HEK293 (cell line): Measurements from ENCODE around the gene BMF.

Source experiments
- PBX3 ChIP-seq: sonication (generic); formaldehyde crosslinking; IDR thresholded peaks from 2 replicates; pipeline ENCODE4 v1.8.1; 2022; ENCODE audit warnings: mild to moderate bottlenecking, moderate library complexity, missing genetic modification reagents
- ZFP69B ChIP-seq: fragments of 450-650 bp; formaldehyde crosslinking; IDR thresholded peaks from 2 replicates; pipeline ENCODE4 v1.5.1; 2016; ENCODE audit warnings: missing biosample characterization, missing genetic modification characterization
- ZIC2 ChIP-seq: fragments of 450-650 bp; formaldehyde crosslinking; IDR thresholded peaks from 2 replicates; pipeline ENCODE4 v1.5.1; 2016; ENCODE audit warnings: missing biosample characterization, missing genetic modification characterization
- ZNF132 ChIP-seq: fragments of 450-650 bp; formaldehyde crosslinking; IDR thresholded peaks from 2 replicates; pipeline ENCODE4 v1.5.1; 2017; ENCODE audit warnings: missing biosample characterization, missing genetic modification characterization, borderline replicate concordance
- ZNF148 ChIP-seq: fragments of 450-650 bp; formaldehyde crosslinking; IDR thresholded peaks from 2 replicates; pipeline ENCODE4 v1.5.0; 2017; ENCODE audit warnings: missing biosample characterization, missing genetic modification characterization, borderline replicate concordance
- ZNF157 ChIP-seq: fragments of 450-650 bp; formaldehyde crosslinking; IDR thresholded peaks from 2 replicates; pipeline ENCODE4 v1.5.1; 2016; ENCODE audit warnings: missing biosample characterization, missing genetic modification characterization
- ZNF248 ChIP-seq: fragments of 450-650 bp; formaldehyde crosslinking; IDR thresholded peaks from 2 replicates; pipeline ENCODE4 v1.5.1; 2017; ENCODE audit warnings: missing biosample characterization, missing genetic modification characterization
- ZNF292 ChIP-seq: fragments of 450-650 bp; formaldehyde crosslinking; IDR thresholded peaks from 2 replicates; pipeline ENCODE4 v1.5.1; 2016; ENCODE audit warnings: low read depth, missing biosample characterization, missing genetic modification characterization, borderline replicate concordance
- ZNF423 ChIP-seq: fragments of 450-650 bp; formaldehyde crosslinking; IDR thresholded peaks from 2 replicates; pipeline ENCODE4 v1.5.1; 2016; ENCODE audit warnings: missing biosample characterization, missing genetic modification characterization
- ZNF48 ChIP-seq: fragments of 450-650 bp; formaldehyde crosslinking; IDR thresholded peaks from 2 replicates; pipeline ENCODE4 v1.5.1; 2016; ENCODE audit warnings: missing biosample characterization, missing genetic modification characterization
- ZNF518A ChIP-seq: fragments of 450-650 bp; formaldehyde crosslinking; conservative IDR thresholded peaks from 2 replicates; pipeline ENCODE4 v1.5.1; 2016; ENCODE audit warnings: low read depth, missing biosample characterization, missing genetic modification characterization
- ZNF530 ChIP-seq: fragments of 450-650 bp; formaldehyde crosslinking; IDR thresholded peaks from 2 replicates; pipeline ENCODE4 v1.5.1; 2016; ENCODE audit warnings: low read depth, missing biosample characterization, missing genetic modification characterization
- ZNF555 ChIP-seq: fragments of 450-650 bp; formaldehyde crosslinking; conservative IDR thresholded peaks from 2 replicates; pipeline ENCODE4 v1.5.1; 2017; ENCODE audit warnings: missing biosample characterization, mild to moderate bottlenecking, missing genetic modification characterization, inconsistent platforms
- ZNF707 ChIP-seq: fragments of 450-650 bp; formaldehyde crosslinking; IDR thresholded peaks from 2 replicates; pipeline ENCODE4 v1.5.1; 2016; ENCODE audit warnings: missing biosample characterization, missing genetic modification characterization
- ZNF747 ChIP-seq: fragments of 450-650 bp; formaldehyde crosslinking; IDR thresholded peaks from 2 replicates; pipeline ENCODE4 v1.5.1; 2016; ENCODE audit warnings: missing biosample characterization, missing genetic modification characterization
- ZNF776 ChIP-seq: fragments of 450-650 bp; formaldehyde crosslinking; IDR thresholded peaks from 2 replicates; pipeline ENCODE4 v1.5.0; 2017; ENCODE audit warnings: missing biosample characterization, missing genetic modification characterization, borderline replicate concordance
- TF ChIP-seq, protein P1 (sequence below): fragments of 450-650 bp; formaldehyde crosslinking; IDR thresholded peaks from 2 replicates; pipeline ENCODE4 v1.5.1; 2016; ENCODE audit warnings: missing biosample characterization, missing genetic modification characterization
- TF ChIP-seq, protein P2 (sequence below): fragments of 450-650 bp; formaldehyde crosslinking; IDR thresholded peaks from 2 replicates; pipeline ENCODE4 v1.5.1; 2016; ENCODE audit warnings: missing biosample characterization, missing genetic modification characterization
- TF ChIP-seq, protein P3 (sequence below): fragments of 450-650 bp; formaldehyde crosslinking; conservative IDR thresholded peaks from 2 replicates; pipeline ENCODE4 v1.5.1; 2016; ENCODE audit warnings: low read depth, missing biosample characterization, missing genetic modification characterization
- TF ChIP-seq, protein P4 (sequence below): fragments of 450-650 bp; formaldehyde crosslinking; IDR thresholded peaks from 2 replicates; pipeline ENCODE4 v1.5.1; 2016; ENCODE audit warnings: missing biosample characterization, missing genetic modification characterization, borderline replicate concordance

The BMF gene

DNA sequence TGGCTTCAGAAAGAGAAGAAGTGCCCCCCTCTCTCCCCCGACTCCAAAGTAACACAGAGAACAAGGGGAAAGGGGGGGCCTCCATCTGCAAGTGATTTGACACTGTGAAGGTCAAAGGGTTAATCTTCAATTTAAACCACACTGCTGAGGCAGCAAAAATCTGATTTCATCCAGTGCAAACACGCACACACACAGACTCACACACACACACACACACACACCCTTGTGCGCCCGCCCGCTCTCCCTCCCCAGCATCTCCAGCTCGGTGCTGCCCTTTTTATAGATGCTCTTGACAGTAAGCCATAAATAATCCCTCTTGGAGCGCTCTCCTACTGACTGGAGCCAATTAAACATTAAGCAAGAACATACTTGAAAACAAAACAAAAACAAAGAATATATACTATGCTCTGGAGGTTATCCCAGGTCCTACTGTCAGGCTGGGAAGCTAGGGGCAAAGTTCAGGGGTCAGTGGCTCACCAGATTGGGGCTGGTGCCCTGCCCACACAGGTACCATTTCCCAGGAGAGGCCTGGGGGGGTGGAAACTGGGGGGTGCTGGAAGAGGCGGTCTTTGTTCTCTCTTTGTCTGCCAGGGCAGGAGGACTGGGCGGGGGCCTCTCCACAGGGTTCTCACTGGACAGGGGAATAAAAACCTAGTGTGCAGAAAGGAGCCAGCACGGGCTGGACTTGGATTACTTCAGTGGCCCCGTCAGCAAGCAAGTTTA lies 16.3 kb downstream of the BMF start (continued):
- TF ChIP-seq, protein P1, sequence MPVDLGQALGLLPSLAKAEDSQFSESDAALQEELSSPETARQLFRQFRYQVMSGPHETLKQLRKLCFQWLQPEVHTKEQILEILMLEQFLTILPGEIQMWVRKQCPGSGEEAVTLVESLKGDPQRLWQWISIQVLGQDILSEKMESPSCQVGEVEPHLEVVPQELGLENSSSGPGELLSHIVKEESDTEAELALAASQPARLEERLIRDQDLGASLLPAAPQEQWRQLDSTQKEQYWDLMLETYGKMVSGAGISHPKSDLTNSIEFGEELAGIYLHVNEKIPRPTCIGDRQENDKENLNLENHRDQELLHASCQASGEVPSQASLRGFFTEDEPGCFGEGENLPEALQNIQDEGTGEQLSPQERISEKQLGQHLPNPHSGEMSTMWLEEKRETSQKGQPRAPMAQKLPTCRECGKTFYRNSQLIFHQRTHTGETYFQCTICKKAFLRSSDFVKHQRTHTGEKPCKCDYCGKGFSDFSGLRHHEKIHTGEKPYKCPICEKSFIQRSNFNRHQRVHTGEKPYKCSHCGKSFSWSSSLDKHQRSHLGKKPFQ (tag by site-specific recombination), result peak; percentile 96
- TF ChIP-seq ZNF132 (tag by site-specific recombination) (no peak), ZNF48 (tag by site-specific recombination) (no peak), ZNF530 (no peak), ZIC2 (tag by site-specific recombination) (peak; percentile 97), ZNF555 (tag by site-specific recombination) (no peak), ZNF157 (no peak), ZNF248 (tag by site-specific recombination) (no peak), PBX3 (CRISPR knock-in tag) (no peak), ZNF292 (tag by site-specific recombination) (no peak), ZNF423 (tag by site-specific recombination) (peak; percentile 89), ZNF148 (peak; percentile 87; the same call in 1 of the 2 replicates), ZNF747 (tag by site-specific recombination) (no peak), ZFP69B (tag by site-specific recombination) (peak; percentile 96), ZNF707 (tag by site-specific recombination) (no peak), ZNF518A (peak; percentile 56), ZNF776 (peak; percentile 94; the same call in 1 of the 2 replicates)
- TF ChIP-seq, protein P2, sequence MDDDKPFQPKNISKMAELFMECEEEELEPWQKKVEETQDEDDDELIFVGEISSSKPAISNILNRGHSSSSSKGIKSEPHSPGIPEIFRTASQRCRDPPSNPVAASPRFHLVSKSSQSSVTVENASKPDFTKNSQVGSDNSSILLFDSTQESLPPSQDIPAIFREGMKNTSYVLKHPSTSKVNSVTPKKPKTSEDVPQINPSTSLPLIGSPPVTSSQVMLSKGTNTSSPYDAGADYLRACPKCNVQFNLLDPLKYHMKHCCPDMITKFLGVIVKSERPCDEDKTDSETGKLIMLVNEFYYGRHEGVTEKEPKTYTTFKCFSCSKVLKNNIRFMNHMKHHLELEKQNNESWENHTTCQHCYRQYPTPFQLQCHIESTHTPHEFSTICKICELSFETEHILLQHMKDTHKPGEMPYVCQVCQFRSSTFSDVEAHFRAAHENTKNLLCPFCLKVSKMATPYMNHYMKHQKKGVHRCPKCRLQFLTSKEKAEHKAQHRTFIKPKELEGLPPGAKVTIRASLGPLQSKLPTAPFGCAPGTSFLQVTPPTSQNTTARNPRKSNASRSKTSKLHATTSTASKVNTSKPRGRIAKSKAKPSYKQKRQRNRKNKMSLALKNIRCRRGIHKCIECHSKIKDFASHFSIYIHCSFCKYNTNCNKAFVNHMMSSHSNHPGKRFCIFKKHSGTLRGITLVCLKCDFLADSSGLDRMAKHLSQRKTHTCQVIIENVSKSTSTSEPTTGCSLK (tag by site-specific recombination), result no peak
- TF ChIP-seq, protein P3, sequence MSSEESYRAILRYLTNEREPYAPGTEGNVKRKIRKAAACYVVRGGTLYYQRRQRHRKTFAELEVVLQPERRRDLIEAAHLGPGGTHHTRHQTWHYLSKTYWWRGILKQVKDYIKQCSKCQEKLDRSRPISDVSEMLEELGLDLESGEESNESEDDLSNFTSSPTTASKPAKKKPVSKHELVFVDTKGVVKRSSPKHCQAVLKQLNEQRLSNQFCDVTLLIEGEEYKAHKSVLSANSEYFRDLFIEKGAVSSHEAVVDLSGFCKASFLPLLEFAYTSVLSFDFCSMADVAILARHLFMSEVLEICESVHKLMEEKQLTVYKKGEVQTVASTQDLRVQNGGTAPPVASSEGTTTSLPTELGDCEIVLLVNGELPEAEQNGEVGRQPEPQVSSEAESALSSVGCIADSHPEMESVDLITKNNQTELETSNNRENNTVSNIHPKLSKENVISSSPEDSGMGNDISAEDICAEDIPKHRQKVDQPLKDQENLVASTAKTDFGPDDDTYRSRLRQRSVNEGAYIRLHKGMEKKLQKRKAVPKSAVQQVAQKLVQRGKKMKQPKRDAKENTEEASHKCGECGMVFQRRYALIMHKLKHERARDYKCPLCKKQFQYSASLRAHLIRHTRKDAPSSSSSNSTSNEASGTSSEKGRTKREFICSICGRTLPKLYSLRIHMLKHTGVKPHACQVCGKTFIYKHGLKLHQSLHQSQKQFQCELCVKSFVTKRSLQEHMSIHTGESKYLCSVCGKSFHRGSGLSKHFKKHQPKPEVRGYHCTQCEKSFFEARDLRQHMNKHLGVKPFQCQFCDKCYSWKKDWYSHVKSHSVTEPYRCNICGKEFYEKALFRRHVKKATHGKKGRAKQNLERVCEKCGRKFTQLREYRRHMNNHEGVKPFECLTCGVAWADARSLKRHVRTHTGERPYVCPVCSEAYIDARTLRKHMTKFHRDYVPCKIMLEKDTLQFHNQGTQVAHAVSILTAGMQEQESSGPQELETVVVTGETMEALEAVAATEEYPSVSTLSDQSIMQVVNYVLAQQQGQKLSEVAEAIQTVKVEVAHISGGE (tag by site-specific recombination), result peak; percentile 55; the same call in 1 of the 2 replicates
- TF ChIP-seq, protein P4, sequence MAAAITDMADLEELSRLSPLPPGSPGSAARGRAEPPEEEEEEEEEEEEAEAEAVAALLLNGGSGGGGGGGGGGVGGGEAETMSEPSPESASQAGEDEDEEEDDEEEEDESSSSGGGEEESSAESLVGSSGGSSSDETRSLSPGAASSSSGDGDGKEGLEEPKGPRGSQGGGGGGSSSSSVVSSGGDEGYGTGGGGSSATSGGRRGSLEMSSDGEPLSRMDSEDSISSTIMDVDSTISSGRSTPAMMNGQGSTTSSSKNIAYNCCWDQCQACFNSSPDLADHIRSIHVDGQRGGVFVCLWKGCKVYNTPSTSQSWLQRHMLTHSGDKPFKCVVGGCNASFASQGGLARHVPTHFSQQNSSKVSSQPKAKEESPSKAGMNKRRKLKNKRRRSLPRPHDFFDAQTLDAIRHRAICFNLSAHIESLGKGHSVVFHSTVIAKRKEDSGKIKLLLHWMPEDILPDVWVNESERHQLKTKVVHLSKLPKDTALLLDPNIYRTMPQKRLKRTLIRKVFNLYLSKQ, result no peak
